Loucy (cell line): ENCODE results near the gene TREM2.

ENCODE experiments used
- EZH2phosphoT487 ChIP-seq: fragments of 200-600 bp; IDR thresholded peaks from 2 replicates; pipeline ENCODE4 v1.6.1; 2018; ENCODE audit warnings: antibody characterized with exemption, mild to moderate bottlenecking, moderate library complexity, borderline replicate concordance
- TF ChIP-seq, protein P1 (sequence below): fragments of 200-600 bp; sonication (generic); conservative IDR thresholded peaks from 2 replicates; pipeline ENCODE4 v1.5.1; 2014; ENCODE audit warnings: mild to moderate bottlenecking, antibody characterized with exemption, low read length

DNA sequence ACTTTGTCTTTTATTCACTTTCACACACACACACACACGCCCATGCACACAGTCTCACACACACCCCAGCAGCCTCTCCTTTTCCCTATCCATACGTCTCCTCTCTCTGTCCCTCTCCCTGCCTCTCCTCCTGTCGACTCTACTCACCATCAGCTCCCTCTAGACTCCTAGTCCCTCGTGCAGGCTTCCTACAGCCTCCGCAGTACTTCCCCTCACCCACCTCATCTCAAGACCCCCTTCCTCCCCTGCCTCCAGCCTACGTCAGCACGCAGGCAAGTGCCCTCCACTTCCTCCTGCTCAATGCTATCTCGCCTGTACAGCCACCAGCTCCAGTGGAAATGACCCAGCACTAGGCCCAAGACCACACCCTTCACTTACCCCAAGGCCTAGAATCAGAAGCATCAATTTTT lies 38.9 kb upstream of the TREM2 start:
- TF ChIP-seq, protein P1, sequence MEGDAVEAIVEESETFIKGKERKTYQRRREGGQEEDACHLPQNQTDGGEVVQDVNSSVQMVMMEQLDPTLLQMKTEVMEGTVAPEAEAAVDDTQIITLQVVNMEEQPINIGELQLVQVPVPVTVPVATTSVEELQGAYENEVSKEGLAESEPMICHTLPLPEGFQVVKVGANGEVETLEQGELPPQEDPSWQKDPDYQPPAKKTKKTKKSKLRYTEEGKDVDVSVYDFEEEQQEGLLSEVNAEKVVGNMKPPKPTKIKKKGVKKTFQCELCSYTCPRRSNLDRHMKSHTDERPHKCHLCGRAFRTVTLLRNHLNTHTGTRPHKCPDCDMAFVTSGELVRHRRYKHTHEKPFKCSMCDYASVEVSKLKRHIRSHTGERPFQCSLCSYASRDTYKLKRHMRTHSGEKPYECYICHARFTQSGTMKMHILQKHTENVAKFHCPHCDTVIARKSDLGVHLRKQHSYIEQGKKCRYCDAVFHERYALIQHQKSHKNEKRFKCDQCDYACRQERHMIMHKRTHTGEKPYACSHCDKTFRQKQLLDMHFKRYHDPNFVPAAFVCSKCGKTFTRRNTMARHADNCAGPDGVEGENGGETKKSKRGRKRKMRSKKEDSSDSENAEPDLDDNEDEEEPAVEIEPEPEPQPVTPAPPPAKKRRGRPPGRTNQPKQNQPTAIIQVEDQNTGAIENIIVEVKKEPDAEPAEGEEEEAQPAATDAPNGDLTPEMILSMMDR = no peak
- TF ChIP-seq EZH2phosphoT487 = no peak
